Measurements from ENCODE around the gene CST9L.

CST9L gene

GRCh38 chr20:23548408-23548807 lies 19.9 kb downstream of the CST9L start:
- no peak overlapping the region for H3K4me3 ChIP-seq (ENCODE audit: low read depth, low read length)
- DNase-seq (ENCODE audit: low read depth): no peak
- no peak for TF ChIP-seq CTCF (IDR thresholded peaks at IDR 0.05; ENCODE audit: low read depth, low read length, missing control alignments)

GRCh38 chr20:23547613-23548012 lies 20.7 kb downstream of the CST9L start:
- DNase-seq (ENCODE audit: low read depth): no peak
- TF ChIP-seq CTCF (IDR thresholded peaks at IDR 0.05; ENCODE audit: low read depth, low read length, missing control alignments): no peak
- no peak overlapping the region for H3K4me3 ChIP-seq (ENCODE audit: low read depth, low read length)

GRCh38 chr20:23546435-23547144 lies 21.7 kb downstream of the CST9L start:
- no peak for TF ChIP-seq CTCF (IDR thresholded peaks at IDR 0.05; ENCODE audit: low read depth, low read length, missing control alignments)
- no peak for DNase-seq (ENCODE audit: low read depth)

GRCh38 chr20:23544133-23544532 lies 24.2 kb downstream of the CST9L start:
- no peak for DNase-seq (ENCODE audit: low read depth)
- H3K4me3 ChIP-seq (ENCODE audit: low read depth, low read length): no peak overlapping the region
- TF ChIP-seq CTCF (IDR thresholded peaks at IDR 0.05; ENCODE audit: low read depth, low read length, missing control alignments): no peak

More at GRCh38 chr20:23546435-23547144, 21.7 kb downstream of the CST9L start:
- no peak overlapping the region for H3K4me3 ChIP-seq (ENCODE audit: low read depth, low read length)

- no peak for TF ChIP-seq CTCF (IDR thresholded peaks at IDR 0.05; ENCODE audit: low read depth, low read length, missing control alignments)
- H3K4me3 ChIP-seq (ENCODE audit: low read depth, low read length): no peak overlapping the region
- no peak for DNase-seq (ENCODE audit: low read depth)
These were observed 25.5 kb downstream of the CST9L start for GRCh38 chr20:23542801-23543200.

GRCh38 chr20:23541776-23542175 lies 26.5 kb downstream of the CST9L start:
- no peak for DNase-seq (ENCODE audit: low read depth)
- no peak overlapping the region for H3K4me3 ChIP-seq (ENCODE audit: low read depth, low read length)
- no peak for TF ChIP-seq CTCF (IDR thresholded peaks at IDR 0.05; ENCODE audit: low read depth, low read length, missing control alignments)

- no peak for DNase-seq (ENCODE audit: low read depth)
- H3K4me3 ChIP-seq (ENCODE audit: low read depth, low read length): no peak overlapping the region
- TF ChIP-seq CTCF (IDR thresholded peaks at IDR 0.05; ENCODE audit: low read depth, low read length, missing control alignments): no peak
These were observed 27.0 kb downstream of the CST9L start for GRCh38 chr20:23541330-23541729.

Measured in GM12864 (cell line).